Spleen (tissue), 11 donors: ENCODE data around the gene HORMAD2. TPM values are rescaled to one million over a fixed set of nuclear protein-coding genes. Genes with fewer than 3 reads are reported as not detected.

Experiments
- DNase-seq: peaks from one replicate; pipeline ENCODE4 v3.0.0-alpha.2; 2020
- H3K27ac ChIP-seq, 8 donors: fragments of 200-600 bp; sonication (generic) in 7 of 8; 1 replicate in 4 of 8; 2 replicates in 4 of 8; pipeline versions ENCODE4 v1.5.0 to v1.8.0; 2016 to 2021; ENCODE audit warnings: inconsistent platforms in 4 of 8, mild to moderate bottlenecking in 4 of 8, moderate library complexity in 1 of 8
- H3K27me3 ChIP-seq, 7 donors: fragments of 200-600 bp; sonication (generic) in 6 of 7; replicated peaks in 1 of 7; 1 replicate in 4 of 7; 2 replicates in 3 of 7; pipeline versions ENCODE4 v1.5.0 to v1.8.0; 2016 to 2021; ENCODE audit warnings: inconsistent platforms in 3 of 7, mild to moderate bottlenecking in 1 of 7
- H3K36me3 ChIP-seq, 6 donors: fragments of 200-600 bp; sonication (generic) in 5 of 6; 1 replicate in 4 of 6; 2 replicates in 2 of 6; pipeline versions ENCODE4 v1.5.0 to v1.8.0; 2016 to 2021; ENCODE audit warnings: inconsistent platforms in 2 of 6
- H3K4me1 ChIP-seq, 6 donors: fragments of 200-600 bp; sonication (generic) in 5 of 6; 1 replicate in 3 of 6; 2 replicates in 3 of 6; pipeline versions ENCODE4 v1.5.0 to v1.8.0; 2016 to 2021; ENCODE audit warnings: inconsistent platforms in 3 of 6
- H3K4me3 ChIP-seq, 8 donors: fragments of 200-600 bp; sonication (generic) in 7 of 8; 1 replicate in 4 of 8; 2 replicates in 4 of 8; pipeline versions ENCODE4 v1.5.0 to v1.8.0; 2016 to 2021; ENCODE audit warnings: inconsistent platforms in 4 of 8, mild to moderate bottlenecking in 4 of 8, moderate library complexity in 2 of 8
- H3K9me3 ChIP-seq, 8 donors: fragments of 200-600 bp; sonication (generic) in 7 of 8; 1 replicate in 4 of 8; 2 replicates in 4 of 8; pipeline versions ENCODE4 v1.5.0 to v1.8.0; 2016 to 2021; ENCODE audit warnings: inconsistent platforms in 4 of 8
- POLR2A ChIP-seq, 3 donors: fragments of 450-650 bp; IDR thresholded peaks; one replicate each; pipeline ENCODE4 v1.5.1; 2017; ENCODE audit warnings: antibody characterized with exemption in 3 of 3, mild to moderate bottlenecking in 1 of 3
- POLR2AphosphoS5 ChIP-seq, 3 donors: sonication (generic); formaldehyde crosslinking; IDR thresholded peaks; one replicate each; pipeline ENCODE4 v1.5.1; 2017; ENCODE audit warnings: antibody characterized with exemption in 3 of 3
- WGBS, 5 donors: extraction: QIAGEN DNeasy Blood & Tissue Kit in 3 of 5; methylation state at CpG; one replicate each; pipeline versions ENCODE4 v1.1.5 to v1.1.7; 2013 to 2018; 5-methylcytosine and 5-hydroxymethylcytosine counted together
- intact Hi-C: fragments of 100-400 bp; cut with DNase I; formaldehyde crosslinking; loops from one replicate; pipeline ENCODE4 v1.15.0; 2023; ENCODE audit warnings: low total_unique reads
- polyA plus RNA-seq, 3 donors: library from polyadenylated mRNA; stranded (reverse); fragments of 200-250 nt; gene quantifications; one replicate each; pipeline ENCODE4 v1.2.1, GENCODE V29; 2013
- total RNA-seq, 7 donors: library from RNA; depleted of rRNA in 3 of 7; stranded (reverse); fragments of >200 nt in 3 of 7; fragmentation: NEBNext Ultra II Directional in 4 of 7; extraction: Animal tissue kit (Norgen Biotek cat#: 25700) in 4 of 7; gene quantifications; one replicate each; pipeline versions ENCODE4 v1.1.0 to v1.2.1, GENCODE V29; 2016 to 2021
- TF ChIP-seq, protein P1 (sequence below), 11 experiments: fragments of 200-600 bp in 7 of 11; fragments of 450-650 bp in 4 of 11; sonication (generic) in 4 of 11; IDR thresholded peaks in 8 of 11; conservative IDR thresholded peaks in 3 of 11; 1 replicate in 7 of 11; 2 replicates in 4 of 11; pipeline versions ENCODE4 v1.4.0 to v1.8.0; 2016 to 2021; ENCODE audit warnings: antibody characterized with exemption in 11 of 11, inconsistent platforms in 4 of 11, mild to moderate bottlenecking in 1 of 11
- donor health status: healthy with polysubstance abuse.
- donor health status: DM: no; HTN: no; CAD: no; lungs with moderate emphysema.
- donor health status: DM: no; HTN: no; CAD: no.
- donor health status: Bipolar disorder and iron deficiency.
- donor health status: healthy.
- donor health status: DM: no; HTN: no; CAD: no.
- donor health status: DM: yes; HTN: yes; CAD: no.

HORMAD2 gene
- total and polyA plus RNA-seq, 10 donors, result not detected

DNA sequence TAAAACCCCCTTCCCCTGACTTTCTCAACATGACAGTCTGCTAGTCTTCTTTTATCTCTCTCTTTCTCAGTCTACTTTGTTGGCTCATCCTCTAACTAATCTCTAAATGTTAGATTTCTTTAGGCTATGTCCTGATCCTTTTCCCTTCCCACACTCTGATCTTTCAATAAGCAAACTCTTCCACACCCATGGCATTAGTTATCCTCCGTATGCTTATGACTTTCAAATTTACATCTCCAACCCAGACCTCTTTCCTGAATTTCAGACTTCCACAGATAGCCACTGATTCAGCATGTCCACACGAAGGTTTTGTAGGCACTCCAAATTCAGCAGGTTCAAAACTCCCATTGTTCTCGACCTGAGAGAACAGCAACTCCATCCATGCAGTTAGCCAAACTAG is 90.7 kb downstream of the HORMAD2 start:
- intact Hi-C loops, result no loop called here
- Histone ChIP-seq H3K27ac (no peak overlapping the region), H3K9me3 (no peaks in the 10 kb centered on the region), H3K4me3 (no peak overlapping the region), H3K4me1 (peaks cover 0 to 8% (median 8%) of the 10 kb centered on the region in 6 donors), H3K27me3 (no peaks in the 10 kb centered on the region), H3K36me3 (no peaks in the 10 kb centered on the region)
- 75 to 91% (median 85%) methylated on average over 3 of the region's 3 CpGs for WGBS, 5 donors
- no peak for DNase-seq
- TF ChIP-seq, protein P1, sequence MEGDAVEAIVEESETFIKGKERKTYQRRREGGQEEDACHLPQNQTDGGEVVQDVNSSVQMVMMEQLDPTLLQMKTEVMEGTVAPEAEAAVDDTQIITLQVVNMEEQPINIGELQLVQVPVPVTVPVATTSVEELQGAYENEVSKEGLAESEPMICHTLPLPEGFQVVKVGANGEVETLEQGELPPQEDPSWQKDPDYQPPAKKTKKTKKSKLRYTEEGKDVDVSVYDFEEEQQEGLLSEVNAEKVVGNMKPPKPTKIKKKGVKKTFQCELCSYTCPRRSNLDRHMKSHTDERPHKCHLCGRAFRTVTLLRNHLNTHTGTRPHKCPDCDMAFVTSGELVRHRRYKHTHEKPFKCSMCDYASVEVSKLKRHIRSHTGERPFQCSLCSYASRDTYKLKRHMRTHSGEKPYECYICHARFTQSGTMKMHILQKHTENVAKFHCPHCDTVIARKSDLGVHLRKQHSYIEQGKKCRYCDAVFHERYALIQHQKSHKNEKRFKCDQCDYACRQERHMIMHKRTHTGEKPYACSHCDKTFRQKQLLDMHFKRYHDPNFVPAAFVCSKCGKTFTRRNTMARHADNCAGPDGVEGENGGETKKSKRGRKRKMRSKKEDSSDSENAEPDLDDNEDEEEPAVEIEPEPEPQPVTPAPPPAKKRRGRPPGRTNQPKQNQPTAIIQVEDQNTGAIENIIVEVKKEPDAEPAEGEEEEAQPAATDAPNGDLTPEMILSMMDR (IDR thresholded peaks at IDR 0.05 in 8 of 11, conservative IDR thresholded peaks at IDR 0.05 in 3 of 11), result no peak
- TF ChIP-seq POLR2AphosphoS5 (IDR thresholded peaks at IDR 0.05) (no peak), POLR2A (IDR thresholded peaks at IDR 0.05) (no peak)

DNA sequence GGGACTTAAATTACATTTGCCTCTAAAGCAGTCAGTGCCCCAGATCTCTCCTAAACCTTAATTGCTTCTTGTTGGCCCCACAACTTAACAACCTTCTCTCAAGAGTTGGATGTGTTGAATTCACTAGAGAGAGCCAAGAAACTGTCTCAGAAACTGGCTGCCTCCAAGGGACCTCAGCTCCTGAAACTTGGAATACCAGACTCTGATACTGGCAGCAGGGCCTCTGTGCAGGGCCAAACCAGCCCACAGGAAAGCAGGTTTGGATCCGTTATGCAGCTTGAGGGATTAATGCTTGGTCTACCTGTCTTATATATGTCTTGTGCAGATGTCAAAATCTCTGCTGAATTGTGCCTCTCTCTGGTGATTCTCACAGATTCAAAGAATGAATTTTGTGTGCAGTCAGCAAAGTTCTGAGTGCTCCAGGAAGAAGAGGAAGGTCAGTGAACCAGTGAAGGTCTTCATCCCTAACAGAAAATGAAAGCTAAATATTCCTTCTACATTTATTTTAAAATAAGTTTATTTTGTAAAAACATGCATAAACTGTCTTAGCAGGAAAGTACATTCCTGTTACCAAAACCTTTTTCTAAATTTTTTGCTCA is 95.5 kb downstream of the HORMAD2 start:
- 29 to 68% (median 60%) methylated on average over 1 of the region's 1 CpG for WGBS, 5 donors
- no peak overlapping the region for H3K4me3 ChIP-seq
- H3K36me3 ChIP-seq, result no peaks in the 10 kb centered on the region
- H3K9me3 ChIP-seq, result no peaks in the 10 kb centered on the region
- H3K27ac ChIP-seq, result peak overlapping the region in 7 of 8 donors; percentile 61 to 83 (median 76)
- TF ChIP-seq POLR2AphosphoS5 (IDR thresholded peaks at IDR 0.05), result no peak
- TF ChIP-seq, protein P1 (IDR thresholded peaks at IDR 0.05 in 8 of 11, conservative IDR thresholded peaks at IDR 0.05 in 3 of 11), result no peak
- TF ChIP-seq POLR2A (IDR thresholded peaks at IDR 0.05), result no peak
- H3K27me3 ChIP-seq, result no peaks in the 10 kb centered on the region
- no peak for DNase-seq
- intact Hi-C loops, result no loop called here
- H3K4me1 ChIP-seq, result peaks cover 0 to 51% (median 15%) of the 10 kb centered on the region in 6 donors

DNA sequence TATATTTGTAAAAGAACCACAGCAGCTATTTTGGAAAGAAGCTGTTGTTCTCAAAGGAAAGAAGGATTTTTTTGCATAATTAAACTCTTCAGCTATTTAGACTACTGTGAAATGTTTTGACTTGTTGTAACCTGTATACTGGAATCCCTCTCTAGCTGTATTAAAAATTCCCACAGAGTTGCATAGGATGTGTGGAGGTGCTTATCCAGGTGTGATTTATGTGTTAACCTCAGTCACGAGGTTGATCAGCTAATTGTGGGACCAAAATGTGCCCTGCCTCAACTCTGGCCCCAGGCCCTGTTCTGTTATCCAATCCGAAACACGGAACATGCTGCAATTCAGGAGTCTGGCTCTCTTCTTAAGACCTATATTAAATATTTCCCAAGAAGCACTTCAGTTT is 96.2 kb downstream of the HORMAD2 start:
- DNase-seq, result no peak
- no peaks in the 10 kb centered on the region for H3K27me3 ChIP-seq
- no peaks in the 10 kb centered on the region for H3K36me3 ChIP-seq
- TF ChIP-seq POLR2AphosphoS5 (IDR thresholded peaks at IDR 0.05), result no peak
- TF ChIP-seq, protein P1 (IDR thresholded peaks at IDR 0.05 in 8 of 11, conservative IDR thresholded peaks at IDR 0.05 in 3 of 11), result no peak
- TF ChIP-seq POLR2A (IDR thresholded peaks at IDR 0.05), result no peak
- no peaks in the 10 kb centered on the region for H3K9me3 ChIP-seq
- WGBS, 5 donors, result 76 to 95% (median 89%) methylated on average over 3 of the region's 3 CpGs
- H3K4me1 ChIP-seq, result peaks cover 3 to 56% (median 19%) of the 10 kb centered on the region in 6 donors
- H3K27ac ChIP-seq, result peak overlapping the region in 7 of 8 donors; percentile 61 to 83 (median 76)
- H3K4me3 ChIP-seq, result no peak overlapping the region
- intact Hi-C loops, result no loop called here

DNA sequence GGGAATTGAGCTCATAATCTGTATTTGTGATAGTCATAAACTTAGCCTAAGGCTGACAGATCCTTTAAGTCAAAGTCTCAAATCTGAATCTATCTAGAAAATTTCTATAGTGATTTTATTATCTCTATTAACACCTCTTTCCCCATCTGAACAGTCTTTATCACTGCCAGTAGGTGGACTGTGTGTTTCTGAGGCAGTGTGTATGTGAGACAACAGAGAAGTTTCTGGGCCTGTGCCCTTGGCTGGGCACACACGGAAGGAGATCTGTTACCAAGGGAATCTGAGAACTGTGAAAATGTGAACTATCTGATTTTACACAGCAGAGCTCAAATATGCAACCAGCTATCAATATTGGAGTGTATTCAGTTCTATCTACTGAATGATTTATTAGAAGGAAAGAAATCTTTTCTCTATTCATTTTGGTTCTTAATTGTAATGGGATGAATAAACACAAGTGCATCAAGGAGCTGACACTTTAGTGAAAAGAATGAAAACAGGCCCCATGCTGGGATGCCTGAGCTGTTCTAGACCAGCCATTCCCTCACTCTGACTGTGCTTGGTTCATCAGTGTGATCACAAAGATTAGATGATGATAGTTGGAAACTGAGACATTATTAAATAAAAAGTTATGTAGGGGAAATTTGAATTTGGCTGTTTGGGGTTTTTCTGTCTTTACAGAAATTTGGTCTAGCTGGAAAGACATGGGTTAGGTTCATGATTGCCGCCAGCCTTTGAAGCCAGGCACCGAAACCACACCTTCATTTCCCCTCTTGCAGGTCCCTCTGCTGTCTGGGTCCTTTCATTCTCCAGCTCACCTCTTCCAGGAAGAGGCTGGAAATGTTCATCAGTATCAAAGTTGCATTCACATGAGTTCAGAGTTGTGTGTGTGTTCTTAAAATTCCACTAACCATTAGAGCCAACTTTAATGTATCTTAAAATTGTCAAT is 98.2 kb downstream of the HORMAD2 start:
- no peaks in the 10 kb centered on the region for H3K9me3 ChIP-seq
- WGBS, 5 donors, result 57 to 76% (median 73%) methylated on average over 3 of the region's 3 CpGs
- no peaks in the 10 kb centered on the region for H3K36me3 ChIP-seq
- H3K4me1 ChIP-seq, result peaks cover 10 to 77% (median 35%) of the 10 kb centered on the region in 6 donors
- intact Hi-C loops, result no loop called here
- no peaks in the 10 kb centered on the region for H3K27me3 ChIP-seq
- H3K27ac ChIP-seq, result peak overlapping the region in 7 of 8 donors; percentile 17 to 76 (median 55)
- no peak for DNase-seq
- TF ChIP-seq POLR2A (IDR thresholded peaks at IDR 0.05) (no peak), POLR2AphosphoS5 (IDR thresholded peaks at IDR 0.05) (no peak)
- TF ChIP-seq, protein P1 (IDR thresholded peaks at IDR 0.05 in 8 of 11, conservative IDR thresholded peaks at IDR 0.05 in 3 of 11), result no peak
- no peak overlapping the region for H3K4me3 ChIP-seq
